Panc1 (cell line): ENCODE data around the gene MRTFA. TPM values are rescaled to one million over a fixed set of nuclear protein-coding genes. Genes with fewer than 3 reads are reported as not detected.
"Not testable (repeated sequence)": the region's sequence is repeated elsewhere in the genome, so short reads cannot be mapped to it uniquely, and the experiment has no call there.

ENCODE experiments used
- ATAC-seq: fragments of 200-7000 bp; cut with Tn5 transposase; 2 replicates; pipeline ENCODE4 v1.9.1; 2020; ENCODE audit warnings: mild to moderate bottlenecking, moderate library complexity
- BruUV-seq: library from RNA; stranded (reverse); fragments of 400-500 nt; replicated peaks from 2 replicates; lab custom pipeline; 2021; lab: Mats Ljungman, UMichigan
- CTCF ChIA-PET: fragments of 300-600 bp; sonication (Branson Sonifier 250); formaldehyde crosslinking; loops from one replicate; lab custom pipeline; 2022; ENCODE audit warnings: antibody characterized with exemption; lab: Charles Lee
- POLR2A ChIA-PET: fragments of 300-600 bp; sonication (Branson Sonifier 250); formaldehyde crosslinking; loops from one replicate; lab custom pipeline; 2022; ENCODE audit warnings: antibody characterized with exemption; lab: Charles Lee
- DNase-seq: peaks from one replicate; pipeline ENCODE4 v3.0.0-alpha.2; 2010; ENCODE audit warnings: low read depth, low spot score
- H3K27ac ChIP-seq: 2 replicates; pipeline ENCODE4 v1.5.1; 2011; ENCODE audit warnings: mild to moderate bottlenecking, low read length, inconsistent platforms
- H3K27me3 ChIP-seq: fragments of 200-500 bp; sonication (Bioruptor generic); 2 replicates; pipeline ENCODE4 v1.6.0; 2014; ENCODE audit warnings: low read length, inconsistent platforms; ENCODE audit not compliant: control insufficient read depth, insufficient read depth
- H3K36me3 ChIP-seq: fragments of 200-500 bp; sonication (Bioruptor generic); 2 replicates; pipeline ENCODE4 v1.5.1; 2014; ENCODE audit warnings: inconsistent platforms, mild to moderate bottlenecking, low read length, moderate library complexity; ENCODE audit not compliant: control insufficient read depth, insufficient read depth
- H3K4me1 ChIP-seq: 2 replicates; pipeline ENCODE4 v1.5.1; 2011; ENCODE audit warnings: inconsistent platforms, mild to moderate bottlenecking, low read length, moderate library complexity; ENCODE audit not compliant: control insufficient read depth, insufficient read depth
- H3K4me3 ChIP-seq, 2 experiments: 2 replicates each; pipeline ENCODE4 v1.5.1; 2011 to 2012; ENCODE audit warnings: low read depth in 2 of 2, low read length in 2 of 2, mild to moderate bottlenecking in 2 of 2, inconsistent platforms in 1 of 2, moderate library complexity in 1 of 2
- H3K9me3 ChIP-seq: fragments of 200-500 bp; sonication (Bioruptor generic); 2 replicates; pipeline ENCODE4 v1.5.1; 2014; ENCODE audit warnings: low read depth, mild to moderate bottlenecking, inconsistent platforms, low read length, moderate library complexity; ENCODE audit not compliant: control insufficient read depth, insufficient read depth
- CTCF ChIP-seq: fragments of 450-650 bp; IDR thresholded peaks from 2 replicates; pipeline ENCODE4 v1.5.1; 2017; ENCODE audit warnings: mild to moderate bottlenecking
- POLR2AphosphoS5 ChIP-seq: IDR thresholded peaks from 2 replicates; pipeline ENCODE4 v1.6.1; 2012; ENCODE audit warnings: mild to moderate bottlenecking, low read depth, low read length, moderate library complexity
- REST ChIP-seq, 2 experiments: IDR thresholded peaks; 2 replicates each; pipeline ENCODE4 v1.6.1; 2011 to 2012; ENCODE audit warnings: low read depth in 2 of 2, control low read depth in 1 of 2, low read length in 1 of 2, mild to moderate bottlenecking in 1 of 2, moderate library complexity in 1 of 2; ENCODE audit not compliant: insufficient read depth in 1 of 2
- SIN3A ChIP-seq: IDR thresholded peaks from 2 replicates; pipeline ENCODE4 v1.6.1; 2012; ENCODE audit warnings: low read depth, mild to moderate bottlenecking, low read length, moderate library complexity, borderline replicate concordance; ENCODE audit not compliant: insufficient read depth
- TCF7L2 ChIP-seq: IDR thresholded peaks from 2 replicates; pipeline ENCODE4 v1.6.1; 2011; ENCODE audit warnings: mild to moderate bottlenecking, low read depth, low read length, inconsistent platforms
- in situ Hi-C: cut with HindIII; loops from 2 replicates; pipeline ENCODE4 v1.10.0; 2016; ENCODE audit warnings: low sequenced_read_pairs, low pct_unique_long_range_greater_than_20kb
- intact Hi-C: fragments of 100-400 bp; cut with micrococcal nuclease; formaldehyde crosslinking; loops from one replicate; pipeline ENCODE4 v1.10.0; 2022; ENCODE audit not compliant: unreplicated experiment
- total RNA-seq: library from RNA; stranded (reverse); gene quantifications from one replicate; pipeline ENCODE4 v1.2.1, GENCODE V29; 2021; ENCODE audit not compliant: unreplicated experiment

The MRTFA gene
- total RNA-seq, 1 experiment from 2014 or later, result 62.1 TPM

- Histone ChIP-seq H3K4me1 (peaks cover 11% of the 10 kb centered on the region), H3K27me3 (no peaks in the 10 kb centered on the region), H3K4me3 (no peak overlapping the region), H3K9me3 (no peaks in the 10 kb centered on the region), H3K36me3 (no peaks in the 10 kb centered on the region), H3K27ac (no peak overlapping the region)
- DNase-seq (no peak), ATAC-seq (no peak)
- in situ Hi-C loops, result no loop called here
- ChIA-PET CTCF (no interaction called here), POLR2A (interaction anchor here (0.7 to 1.7 kb wide), 2 partner anchors 21 to 814 kb away, joined by 3 to 4 read pairs; no protein-coding TSS in a partner anchor)
- no TSS peak for BruUV-seq
- TF ChIP-seq POLR2AphosphoS5, result no peak
- TF ChIP-seq REST (IDR thresholded peaks at IDR 0.05; ENCODE audit: insufficient read depth in 1 of 2, low read depth in 2 of 2, low read length in 1 of 2), result no peak
- TF ChIP-seq SIN3A, result no peak
- TF ChIP-seq CTCF, result no peak
- intact Hi-C loops, result no loop called here
Measured at GRCh38 chr22:40676644-40677043, 40.1 kb upstream of the MRTFA start.

GRCh38 chr22:40676166-40676565 lies 39.6 kb upstream of the MRTFA start:
- in situ Hi-C loops, H3K27ac ChIP-seq: not testable (repeated sequence)

GRCh38 chr22:40674274-40674673 lies 37.8 kb upstream of the MRTFA start:
- no peaks in the 10 kb centered on the region for H3K36me3 ChIP-seq
- H3K27me3 ChIP-seq, result no peaks in the 10 kb centered on the region
- intact Hi-C loops (no loop called here), in situ Hi-C loops (no loop called here)
- H3K4me1 ChIP-seq, result no peaks in the 10 kb centered on the region; the same call in 1 of the 2 replicates
- POLR2A ChIA-PET, result interaction anchor here (0.7 kb wide), 1 partner anchor 133 kb away, joined by 3 read pairs; no protein-coding TSS in a partner anchor
- DNase-seq, result no peak
- no peak overlapping the region for H3K27ac ChIP-seq
- CTCF ChIA-PET, result no interaction called here
- no TSS peak for BruUV-seq
- H3K9me3 ChIP-seq, result no peaks in the 10 kb centered on the region
- no peak for ATAC-seq
- TF ChIP-seq REST (IDR thresholded peaks at IDR 0.05; ENCODE audit: insufficient read depth in 1 of 2, low read depth in 2 of 2, low read length in 1 of 2) (no peak), POLR2AphosphoS5 (no peak), CTCF (no peak), SIN3A (no peak), TCF7L2 (no peak)
- H3K4me3 ChIP-seq, result no peak overlapping the region

More at GRCh38 chr22:40676166-40676565, 39.6 kb upstream of the MRTFA start:
- intact Hi-C loops, H3K4me3 ChIP-seq, H3K36me3 ChIP-seq, BruUV-seq, H3K27me3 ChIP-seq, H3K9me3 ChIP-seq, ATAC-seq, DNase-seq: not testable (repeated sequence)
- POLR2A ChIA-PET, result interaction anchor here (0.7 to 1.7 kb wide), 2 partner anchors 20 to 814 kb away, joined by 3 to 4 read pairs; no protein-coding TSS in a partner anchor
- CTCF ChIA-PET, result interaction anchor here (0.6 kb wide), 1 partner anchor 38 kb away, joined by 3 read pairs; no protein-coding TSS in a partner anchor
- H3K4me1 ChIP-seq, result peaks cover 11% of the 10 kb centered on the region
